ENCODE results near the gene VIPR2.
"Not testable (repeated sequence)": the region's sequence is repeated elsewhere in the genome, so short reads cannot be mapped to it uniquely, and the experiment has no call there.

VIPR2 gene

GRCh38 chr7:158988302-158988862 is 156.3 kb downstream of the VIPR2 start:
- ChIA-PET POLR2A (ENCODE audit: low non-redundant PET) (no interaction called here), CTCF (no interaction called here)
- TF ChIP-seq CTCF (conservative IDR thresholded peaks at IDR 0.05; ENCODE audit: low read depth), result no peak
- no peak overlapping the region for H3K27ac ChIP-seq
- DNase-seq (ENCODE audit: low spot score), result no peak

DNA sequence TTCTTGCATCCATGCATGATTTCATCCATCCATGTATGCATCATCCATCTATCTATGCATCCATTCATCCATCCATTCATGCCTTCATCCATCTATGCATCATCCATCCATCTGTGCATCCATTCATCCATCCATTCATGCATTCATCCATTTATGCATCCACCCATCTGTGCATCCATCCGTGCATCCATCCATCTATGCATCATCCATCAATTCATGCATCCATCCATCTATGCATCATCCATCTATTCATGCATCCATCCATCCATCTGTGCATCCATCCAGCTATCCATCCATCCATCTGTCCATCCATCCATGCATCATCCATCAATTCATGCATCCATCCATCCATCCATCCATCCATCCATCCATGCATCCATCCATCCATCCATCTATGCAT is 157.0 kb downstream of the VIPR2 start:
- TF ChIP-seq CTCF (conservative IDR thresholded peaks at IDR 0.05; ENCODE audit: low read depth), result no peak
- no peak overlapping the region for H3K27ac ChIP-seq
- CTCF ChIA-PET, result no interaction called here
- DNase-seq (ENCODE audit: low spot score), result no peak
- POLR2A ChIA-PET (ENCODE audit: low non-redundant PET), result no interaction called here

DNA sequence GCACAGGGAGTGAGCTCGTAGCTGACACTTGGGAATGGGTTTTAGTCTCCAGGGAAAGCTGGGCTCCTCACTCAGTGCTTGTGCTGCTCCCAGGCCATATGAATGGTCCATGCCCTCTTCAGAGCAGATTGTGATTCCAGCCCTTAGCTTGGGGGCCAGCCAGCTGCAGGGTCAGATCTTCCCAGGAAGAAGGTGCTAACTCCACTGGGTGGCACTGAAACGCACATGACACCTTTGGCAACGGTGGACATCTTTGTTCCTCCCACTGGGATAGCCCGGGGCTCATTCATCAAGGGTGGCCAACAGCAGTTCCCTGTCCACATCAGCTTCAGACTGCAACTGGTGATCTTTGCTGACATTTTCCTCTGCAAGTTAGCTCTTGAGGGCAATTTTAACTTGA is 159.1 kb downstream of the VIPR2 start:
- no peak for DNase-seq (ENCODE audit: low spot score)
- CTCF ChIA-PET, result interaction anchor here (0.6 kb wide), 1 partner anchor 9 kb away, joined by 4 read pairs; no protein-coding TSS in a partner anchor
- POLR2A ChIA-PET (ENCODE audit: low non-redundant PET), result no interaction called here
- no peak for TF ChIP-seq CTCF (conservative IDR thresholded peaks at IDR 0.05; ENCODE audit: low read depth)
- no peak overlapping the region for H3K27ac ChIP-seq

- DNase-seq (ENCODE audit: low spot score); POLR2A ChIA-PET (ENCODE audit: low non-redundant PET); H3K27ac ChIP-seq; CTCF ChIA-PET: not testable (repeated sequence)
Observed at GRCh38 chr7:158984007-158984406, 160.7 kb downstream of the VIPR2 start.

DNA sequence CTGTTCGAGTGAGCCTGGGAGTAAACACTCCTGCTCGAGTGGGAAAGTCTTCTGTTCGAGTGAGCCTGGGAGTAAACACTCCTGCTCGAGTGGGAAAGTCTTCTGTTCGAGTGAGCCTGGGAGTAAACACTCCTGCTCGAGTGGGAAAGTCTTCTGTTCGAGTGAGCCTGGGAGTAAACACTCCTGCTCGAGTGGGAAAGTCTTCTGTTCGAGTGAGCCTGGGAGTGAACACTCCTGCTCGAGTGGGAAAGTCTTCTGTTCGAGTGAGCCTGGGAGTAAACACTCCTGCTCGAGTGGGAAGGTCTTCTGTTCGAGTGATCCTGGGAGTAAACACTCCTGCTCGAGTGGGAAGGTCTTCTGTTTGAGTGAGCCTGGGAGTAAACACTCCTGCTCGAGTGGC is 162.6 kb downstream of the VIPR2 start:
- POLR2A ChIA-PET (ENCODE audit: low non-redundant PET); H3K27ac ChIP-seq; DNase-seq (ENCODE audit: low spot score): not testable (repeated sequence)
- CTCF ChIA-PET, result interaction anchor here (0.6 kb wide), 1 partner anchor 334 kb away, joined by 3 read pairs; no protein-coding TSS in a partner anchor

- DNase-seq (ENCODE audit: low spot score), result no peak
- POLR2A ChIA-PET (ENCODE audit: low non-redundant PET), result no interaction called here
- CTCF ChIA-PET, result interaction anchor here (0.7 kb wide), 1 partner anchor 611 kb away, joined by 3 read pairs; no protein-coding TSS in a partner anchor
- no peak for TF ChIP-seq CTCF (conservative IDR thresholded peaks at IDR 0.05; ENCODE audit: low read depth)
- no peak overlapping the region for H3K27ac ChIP-seq
Observed at GRCh38 chr7:158979635-158980351, 164.9 kb downstream of the VIPR2 start.

DNA sequence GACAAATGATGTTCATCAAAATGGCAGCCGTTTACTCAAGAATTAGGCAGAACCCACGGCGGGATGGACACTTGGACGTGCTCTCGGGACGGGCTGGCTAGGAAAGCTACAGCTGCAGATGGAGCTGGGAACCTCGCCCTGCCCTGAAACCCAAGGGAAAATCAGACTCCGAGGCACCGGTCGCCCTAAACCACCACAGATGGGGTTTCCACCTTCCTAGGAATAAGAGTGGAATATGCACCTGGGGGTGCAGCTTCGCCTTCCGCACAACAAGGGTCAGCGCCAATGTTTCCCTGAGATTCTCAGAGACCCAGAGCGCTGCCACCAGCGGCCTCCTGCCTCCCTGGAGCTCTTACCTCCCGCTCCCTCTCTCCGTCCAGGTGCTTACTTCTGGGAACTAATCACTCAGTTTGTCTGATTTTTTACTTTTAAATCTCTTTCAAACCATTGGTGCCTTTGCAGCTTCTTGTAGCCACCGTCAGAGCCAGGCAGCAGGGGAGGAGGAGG is 165.6 kb downstream of the VIPR2 start:
- ChIA-PET CTCF (interaction anchor here (0.7 kb wide), 1 partner anchor 611 kb away, joined by 3 read pairs; no protein-coding TSS in a partner anchor), POLR2A (ENCODE audit: low non-redundant PET) (no interaction called here)
- no peak for DNase-seq (ENCODE audit: low spot score)
- no peak overlapping the region for H3K27ac ChIP-seq
- no peak for TF ChIP-seq CTCF (conservative IDR thresholded peaks at IDR 0.05; ENCODE audit: low read depth)
